HG03060 (cell line): ENCODE measurements around the gene TBL1X.
"Not testable (repeated sequence)": the region's sequence is repeated elsewhere in the genome, so short reads cannot be mapped to it uniquely, and the experiment has no call there.

Source experiments
- ATAC-seq: cut with Tn5 transposase; IDR thresholded peaks from one replicate; pipeline ENCODE4 v1.9.1; 2021; ENCODE audit warnings: low read depth, moderate number of reproducible peaks; ENCODE audit not compliant: unreplicated experiment

Gene TBL1X

DNA sequence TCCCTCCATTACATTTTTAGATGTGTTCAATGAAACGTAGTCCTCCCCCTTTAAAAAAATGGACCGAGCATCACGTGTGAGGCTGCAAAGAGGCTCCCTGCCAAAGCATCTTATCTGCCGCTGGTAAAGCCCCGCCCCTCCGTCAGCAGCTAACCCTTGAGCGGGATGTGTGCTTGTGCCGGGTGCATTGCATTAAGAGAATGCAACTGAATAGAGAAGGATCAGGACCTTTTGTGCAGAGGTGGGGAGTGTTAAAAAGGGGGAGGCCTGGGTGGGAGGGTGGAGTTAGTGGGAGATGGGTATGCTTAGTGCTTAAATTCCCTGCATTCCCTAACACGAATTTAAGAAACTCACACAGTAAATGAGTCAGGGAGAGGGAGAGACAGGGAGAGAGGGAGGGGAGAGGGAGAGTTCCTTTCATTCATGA, 66.0 kb downstream of the TBL1X start:
- no peak for ATAC-seq

DNA sequence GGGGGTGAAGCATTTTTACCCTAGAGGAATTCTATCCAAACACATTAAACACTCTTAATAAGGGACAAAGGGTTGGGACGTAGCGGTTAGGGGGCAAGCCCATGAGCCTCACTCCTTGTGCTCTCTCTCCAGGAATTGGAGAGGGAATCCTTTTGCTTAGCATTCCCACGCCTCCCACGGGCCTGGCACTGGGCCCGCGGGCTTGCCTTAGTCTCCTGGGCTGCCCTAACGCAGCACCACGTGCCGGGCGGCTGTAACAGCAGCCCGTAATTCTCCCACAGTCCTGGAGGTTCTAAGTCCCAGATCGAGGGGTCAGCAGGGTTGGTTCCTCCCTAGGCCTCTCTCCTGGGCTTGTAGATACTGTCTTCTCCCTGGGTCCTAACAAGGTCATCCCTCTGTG, 67.5 kb downstream of the TBL1X start:
- no peak for ATAC-seq

GRCh38 chrX:9533611-9534010, 68.8 kb downstream of the TBL1X start:
- no peak for ATAC-seq

DNA sequence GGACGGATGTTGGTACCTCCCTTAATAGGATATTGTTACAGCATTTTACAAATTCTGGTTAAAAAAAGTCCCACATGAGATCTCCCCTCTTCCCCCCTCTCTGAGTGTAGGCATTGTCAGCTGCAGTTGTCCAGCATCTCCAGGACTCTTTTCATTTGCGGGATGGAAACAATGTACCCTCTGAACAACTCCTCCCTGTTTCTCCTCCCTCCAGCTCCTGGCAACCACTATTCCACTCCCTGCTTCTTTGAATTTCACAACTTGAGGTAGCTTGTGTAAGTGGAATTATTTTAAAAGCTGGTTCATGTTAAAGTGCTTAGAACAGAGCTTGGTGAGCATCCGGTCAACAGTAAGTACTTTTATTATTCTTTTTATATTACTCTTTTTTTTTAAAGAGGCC, 69.8 kb downstream of the TBL1X start:
- ATAC-seq, result no peak

DNA sequence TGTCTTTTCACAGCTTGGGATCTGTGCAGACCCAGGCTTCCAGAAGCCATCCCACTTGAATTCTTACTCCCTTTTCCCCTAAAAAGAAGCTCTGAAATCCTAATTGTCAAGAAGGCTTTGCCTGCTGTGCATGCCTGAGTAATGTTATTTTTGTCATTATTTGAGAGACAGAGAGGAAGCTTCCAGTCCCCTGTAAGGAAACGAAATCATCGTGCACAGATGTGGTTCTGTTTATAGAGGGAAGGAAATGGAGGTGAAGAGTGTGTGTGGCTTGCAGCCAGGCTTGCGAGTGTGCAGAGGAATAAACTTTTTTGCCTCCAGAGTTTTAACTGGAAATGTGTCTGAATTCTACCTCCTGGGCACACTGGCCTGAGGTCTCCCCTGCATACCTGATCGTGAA, 70.2 kb downstream of the TBL1X start:
- ATAC-seq, result no peak

DNA sequence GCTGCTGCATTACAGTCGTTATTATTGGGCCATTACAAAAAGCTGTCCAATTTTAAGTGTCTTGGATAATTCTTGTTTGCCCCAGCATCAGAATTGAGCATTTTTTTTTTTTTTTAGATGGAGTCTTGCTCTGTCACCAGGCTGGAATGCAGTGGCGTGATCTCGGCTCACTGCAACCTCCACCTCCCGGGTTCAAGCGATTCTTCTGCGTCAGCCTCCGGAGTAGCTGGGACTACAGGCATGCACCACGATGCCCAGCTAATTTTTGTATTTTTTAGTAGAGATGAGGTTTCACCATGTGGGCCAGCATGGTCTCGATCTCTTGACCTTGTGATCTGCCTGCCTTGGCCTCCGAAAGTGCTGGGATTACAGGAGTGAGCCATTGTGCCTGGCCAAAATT, 71.3 kb downstream of the TBL1X start:
- ATAC-seq, result not testable (repeated sequence)

GRCh38 chrX:9537781-9538180, 72.9 kb downstream of the TBL1X start:
- ATAC-seq, result no peak

- ATAC-seq, result no peak
Observed at GRCh38 chrX:9538544-9539045, 73.7 kb downstream of the TBL1X start.

DNA sequence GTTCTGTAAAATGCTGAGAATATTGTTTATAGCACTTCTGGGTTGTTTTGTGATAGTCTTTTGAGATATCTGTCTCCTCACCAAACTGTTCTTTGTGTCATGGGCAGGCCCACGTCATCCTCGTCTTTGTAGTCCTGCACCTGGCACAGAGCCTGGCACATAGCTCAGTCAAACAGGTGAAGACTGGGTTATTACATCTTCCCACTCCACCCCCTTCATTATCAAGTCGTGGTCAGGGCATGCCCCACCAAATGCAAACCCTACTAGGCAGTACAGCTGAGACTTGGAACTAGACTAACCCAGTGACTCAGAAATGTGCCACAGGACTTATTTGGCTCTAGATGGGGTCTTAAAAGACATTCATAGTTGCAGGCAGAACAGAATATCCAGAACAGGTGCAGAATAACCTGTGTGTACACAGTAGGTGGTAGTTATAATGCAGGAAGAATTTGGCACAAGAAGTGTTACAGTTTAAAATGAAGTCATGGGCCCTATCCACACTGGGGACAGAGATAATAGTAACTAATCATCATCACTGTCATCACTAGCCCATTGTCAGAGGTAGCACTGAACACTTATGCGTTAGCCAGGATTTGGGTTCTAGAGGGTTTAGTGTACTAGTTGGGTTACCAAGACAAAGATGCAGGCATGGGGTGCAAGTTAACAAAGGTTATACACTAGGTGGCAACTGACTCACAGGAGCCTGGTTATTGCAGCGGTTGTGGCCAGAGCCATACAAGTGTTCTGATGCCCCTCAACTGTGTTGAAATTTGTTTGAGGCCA, 74.9 kb downstream of the TBL1X start:
- no peak for ATAC-seq

GRCh38 chrX:9542106-9542760, 77.4 kb downstream of the TBL1X start:
- ATAC-seq, result no peak

DNA sequence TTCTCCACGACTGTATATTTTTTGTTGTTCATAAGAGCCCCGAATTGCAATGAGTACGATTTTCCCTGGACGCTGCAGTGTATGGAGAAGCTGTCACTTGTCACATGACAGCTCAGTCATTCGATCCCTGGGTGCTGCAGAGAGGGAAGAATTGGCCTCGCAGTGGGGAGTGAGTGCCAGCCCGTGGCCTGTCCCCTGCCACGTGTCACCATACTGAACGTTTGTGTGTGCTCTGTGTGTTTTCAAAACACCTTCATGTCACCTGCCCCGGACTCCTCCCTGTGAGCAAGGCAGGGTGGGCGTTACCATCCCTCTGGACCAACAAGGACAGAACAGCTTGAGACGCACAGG, 77.9 kb downstream of the TBL1X start:
- no peak for ATAC-seq

DNA sequence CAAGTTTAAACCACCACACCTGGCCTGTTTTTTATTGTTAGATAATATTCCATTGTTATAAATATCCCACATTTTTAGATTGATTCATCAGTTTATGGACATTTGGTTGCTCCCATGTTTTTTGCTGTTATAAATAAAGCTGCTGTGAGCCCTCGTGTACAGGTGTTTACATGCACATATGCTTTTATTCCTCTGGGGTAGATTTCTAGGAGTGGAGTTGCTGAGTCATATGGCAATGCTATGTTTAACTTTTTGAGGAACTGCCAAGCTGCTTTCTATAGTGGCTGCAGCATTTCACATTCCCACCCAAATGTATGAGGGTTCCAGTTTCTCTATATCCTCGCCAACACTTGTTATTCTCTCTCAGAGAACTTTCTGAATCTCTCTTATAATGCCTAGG, 90.5 kb downstream of the TBL1X start:
- no peak for ATAC-seq

GRCh38 chrX:9557091-9557490, 92.2 kb downstream of the TBL1X start:
- ATAC-seq, result no peak

DNA sequence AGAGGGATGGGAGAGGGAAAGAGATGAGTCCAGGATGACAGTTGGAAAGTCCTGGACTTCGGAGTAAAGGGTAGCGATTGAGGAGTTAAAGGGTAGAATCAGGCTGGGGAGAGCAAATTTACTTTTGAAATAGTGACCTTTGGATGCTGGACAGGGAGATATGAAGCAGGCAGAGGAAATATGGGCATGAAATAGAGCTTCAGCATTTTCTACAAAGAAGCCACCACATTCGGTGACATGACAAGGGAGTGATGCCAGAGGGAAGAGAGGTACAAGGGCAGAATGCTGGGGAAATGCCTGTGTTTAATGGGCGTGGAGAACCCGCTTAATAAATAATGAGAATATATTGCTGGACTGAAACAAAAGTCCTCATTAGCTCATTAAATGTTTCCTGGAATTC, 92.7 kb downstream of the TBL1X start:
- ATAC-seq, result no peak

DNA sequence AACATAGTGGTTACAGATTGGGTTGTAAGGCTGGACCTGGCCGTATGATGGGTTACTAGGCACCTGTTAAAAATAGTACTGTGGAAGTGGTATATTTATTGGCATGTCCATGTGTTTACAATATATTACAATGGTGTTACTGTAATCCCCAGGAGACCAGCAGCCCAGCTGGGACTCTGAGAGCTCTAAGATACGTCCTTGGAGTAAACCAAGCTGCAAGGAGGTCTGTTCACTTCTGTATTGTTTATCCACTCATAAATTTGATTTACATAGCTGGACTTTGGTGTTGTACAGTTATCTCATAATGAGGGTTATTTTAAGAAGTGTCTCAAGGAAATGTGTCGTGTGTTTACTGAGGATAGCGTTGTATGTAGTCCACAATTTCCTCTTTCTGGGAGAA, 93.8 kb downstream of the TBL1X start:
- no peak for ATAC-seq

DNA sequence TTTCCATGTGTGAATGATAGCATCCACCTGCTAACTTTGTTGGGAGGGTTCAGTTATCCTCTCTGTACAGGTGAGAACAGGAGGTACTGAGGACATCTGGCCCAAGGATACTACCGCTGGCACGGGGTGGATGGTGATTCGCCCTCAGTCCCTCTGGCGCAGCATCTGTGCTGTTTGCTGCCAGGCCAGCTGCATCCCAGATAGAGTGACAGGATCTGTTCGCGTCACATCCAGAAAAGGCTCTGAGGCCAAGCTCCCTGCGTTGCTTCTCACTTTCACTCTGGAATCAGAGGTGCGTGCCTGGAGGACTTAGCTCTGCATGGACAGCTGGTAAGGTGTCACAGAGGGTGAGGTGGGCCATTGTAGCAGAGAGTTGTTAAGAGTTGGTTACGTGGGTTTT, 95.4 kb downstream of the TBL1X start:
- no peak for ATAC-seq

DNA sequence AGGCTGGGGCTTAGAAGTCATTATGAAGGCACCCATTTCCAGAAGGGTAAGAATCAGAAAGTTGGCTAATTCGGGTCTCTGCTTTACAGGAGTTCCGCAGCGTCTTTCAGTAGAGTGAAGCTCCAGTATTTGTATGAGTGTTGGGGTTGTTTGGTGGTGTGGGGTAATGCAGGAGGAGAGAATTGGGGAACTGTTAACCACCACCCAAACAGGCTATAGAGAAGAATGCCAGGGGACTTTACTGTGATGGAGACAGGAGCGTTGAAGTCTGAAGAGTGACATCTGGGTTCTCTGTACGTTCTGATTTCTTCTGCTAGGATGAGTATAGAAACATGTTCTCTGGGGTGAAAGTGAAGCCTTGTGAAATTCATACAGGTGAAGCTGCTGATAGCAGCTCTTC, 96.3 kb downstream of the TBL1X start:
- ATAC-seq, result no peak

GRCh38 chrX:9562851-9563250, 98.0 kb downstream of the TBL1X start:
- ATAC-seq, result no peak

- ATAC-seq, result no peak
Observed at GRCh38 chrX:9566150-9566621, 101.3 kb downstream of the TBL1X start.

- ATAC-seq, result no peak
Observed at GRCh38 chrX:9569876-9570301, 105.0 kb downstream of the TBL1X start.

DNA sequence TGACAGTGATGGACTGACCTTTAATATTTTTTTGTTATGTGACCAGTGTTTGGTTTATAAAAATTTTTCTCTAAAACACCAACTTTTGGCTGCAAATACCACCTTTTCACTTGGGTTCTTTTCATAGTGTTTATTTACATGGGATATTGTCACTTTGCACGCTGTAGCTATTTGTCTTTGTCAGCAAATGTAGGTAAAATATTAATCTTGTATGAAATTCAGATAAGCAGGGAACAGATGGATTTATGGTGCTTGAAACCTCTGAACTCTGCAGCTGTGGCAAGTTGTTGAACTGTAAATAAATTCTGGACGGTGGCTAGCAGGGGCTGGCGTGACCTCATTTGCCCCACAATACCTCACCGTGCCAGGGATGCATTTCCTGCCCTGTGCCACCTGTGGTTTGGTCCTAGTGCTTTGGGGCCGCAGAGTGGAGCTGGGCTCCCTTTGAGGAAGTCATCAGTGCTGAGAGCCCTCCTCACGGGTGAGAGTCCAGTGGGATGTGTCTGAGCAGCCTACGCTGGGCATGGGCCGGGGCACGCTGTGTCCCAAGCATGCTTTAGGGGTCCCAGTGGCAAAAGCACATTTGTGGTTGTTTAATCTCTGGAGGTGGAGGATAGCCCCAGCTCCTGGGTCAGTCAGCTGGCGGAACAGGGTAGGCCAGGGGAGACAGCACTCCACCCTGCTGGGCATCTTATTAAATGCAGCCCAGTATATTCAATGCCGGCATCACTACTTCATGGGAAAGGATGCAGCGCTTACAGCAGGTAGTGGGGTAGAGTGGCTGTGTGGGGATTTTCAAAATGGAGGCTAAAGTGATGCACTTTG, 108.6 kb downstream of the TBL1X start:
- no peak for ATAC-seq
